Subcutaneous adipose tissue (tissue), 4 donors: ENCODE measurements around the gene ABCA3. TPM values are rescaled to one million over a fixed set of nuclear protein-coding genes. Genes with fewer than 3 reads are reported as not detected.

ENCODE experiments used
- CTCF ChIP-seq: fragments of 450-650 bp; IDR thresholded peaks from one replicate; pipeline ENCODE4 v1.5.1; 2016; ENCODE audit warnings: low read depth, mild to moderate bottlenecking, control low read depth, antibody characterized with exemption, moderate library complexity
- total RNA-seq, 4 donors: library from RNA; depleted of rRNA; stranded (reverse); fragments of >200 nt; gene quantifications; one replicate each; pipeline ENCODE4 v1.1.0, GENCODE V29; 2016

The ABCA3 gene
- total RNA-seq: 10 to 100 TPM in 2 of 4 donors, 1 to 10 TPM in 2; 7.0 to 24.9 (median 9.5) TPM

GRCh38 chr16:2340564-2341455, at the start of gene ABCA3:
ABCA3 (minus strand) TSS chr16:2340728; CDS start chr16:2326466, 14,262 bp downstream.
- no peak for TF ChIP-seq CTCF

GRCh38 chr16:2388875-2389433, 48.4 kb upstream of the ABCA3 start:
- no peak for TF ChIP-seq CTCF

- no peak for TF ChIP-seq CTCF
These were observed 47.8 kb upstream of the ABCA3 start for GRCh38 chr16:2388139-2388874.

GRCh38 chr16:2386990-2387389, 46.5 kb upstream of the ABCA3 start:
- no peak for TF ChIP-seq CTCF

- TF ChIP-seq CTCF: no peak
These were observed 44.8 kb upstream of the ABCA3 start for GRCh38 chr16:2385190-2385836.

GRCh38 chr16:2384426-2384825, 43.9 kb upstream of the ABCA3 start:
- TF ChIP-seq CTCF: no peak
